BLaER1 treated with 17β-estradiol and CSF1 and Interleukin-3, amounts not matched to agents 10 nM and 100 nM (cell line): ENCODE measurements around the gene MARK2.

Source experiments
- H3K27ac ChIP-seq, 11 experiments: shearing (Covaris generic); formaldehyde crosslinking; 2 replicates each; pipeline ENCODE4 v1.8.1; 2022
- H3K27me3 ChIP-seq, 11 experiments: shearing (Covaris generic); formaldehyde crosslinking; 2 replicates each; pipeline ENCODE4 v1.8.1; 2022
- H3K36me3 ChIP-seq, 11 experiments: shearing (Covaris generic); formaldehyde crosslinking; 2 replicates each; pipeline ENCODE4 v1.8.1; 2022
- H3K4me1 ChIP-seq, 10 experiments: shearing (Covaris generic); formaldehyde crosslinking; 2 replicates each; pipeline ENCODE4 v1.8.1; 2022
- H3K4me2 ChIP-seq, 11 experiments: shearing (Covaris generic); formaldehyde crosslinking; 2 replicates each; pipeline ENCODE4 v1.8.1; 2022
- H3K4me3 ChIP-seq, 10 experiments: shearing (Covaris generic); formaldehyde crosslinking; 2 replicates each; pipeline ENCODE4 v1.8.1; 2022
- H3K9ac ChIP-seq, 11 experiments: shearing (Covaris generic); formaldehyde crosslinking; 2 replicates each; pipeline ENCODE4 v1.8.1; 2022
- H3K9me3 ChIP-seq, 11 experiments: shearing (Covaris generic); formaldehyde crosslinking; replicated peaks in 1 of 11; 2 replicates each; pipeline ENCODE4 v1.8.1; 2022
- H4K20me1 ChIP-seq, 11 experiments: shearing (Covaris generic); formaldehyde crosslinking; 2 replicates each; pipeline ENCODE4 v1.8.1; 2022
- Cebpa-rat ChIP-seq, 11 experiments: shearing (Covaris generic); IDR thresholded peaks; 2 replicates each; pipeline ENCODE4 v1.8.1; 2022

MARK2 gene

GRCh38 chr11:63884196-63884932 lies 45.5 kb downstream of the MARK2 start:
- no peak overlapping the region for H3K4me3 ChIP-seq
- peak overlapping the region in 6 of 11 experiments; percentile 61 to 83 (median 70); a peak in 9 of 22 replicates for H3K4me2 ChIP-seq
- H4K20me1 ChIP-seq, result peaks cover 94 to 100% (median 98%) of the 10 kb centered on the region in 11 experiments
- no peaks in the 10 kb centered on the region for H3K27me3 ChIP-seq
- H3K9ac ChIP-seq, result peak overlapping the region in 3 of 11 experiments; percentile 1 to 28 (median 17); a peak in 2 of 22 replicates
- peaks cover 3 to 52% (median 26%) of the 10 kb centered on the region in 11 experiments; a peak in 19 of 22 replicates for H3K36me3 ChIP-seq
- no peaks in the 10 kb centered on the region for H3K9me3 ChIP-seq
- peak overlapping the region in 3 of 11 experiments; percentile 11 to 53 (median 28); a peak in 4 of 22 replicates for H3K27ac ChIP-seq
- peaks cover 73 to 100% (median 95%) of the 10 kb centered on the region in 10 experiments for H3K4me1 ChIP-seq
- no peak for TF ChIP-seq Cebpa-rat (IDR thresholded peaks at IDR 0.05)

- H3K4me1 ChIP-seq, result peaks cover 56 to 100% (median 86%) of the 10 kb centered on the region in 10 experiments
- peak overlapping the region; percentile 56 to 76 (median 66); a peak in 20 of 22 replicates for H3K9ac ChIP-seq
- H4K20me1 ChIP-seq, result peaks cover 94 to 100% (median 98%) of the 10 kb centered on the region in 11 experiments
- H3K27ac ChIP-seq, result peak overlapping the region; percentile 17 to 86 (median 76); a peak in 21 of 22 replicates
- H3K27me3 ChIP-seq, result no peaks in the 10 kb centered on the region
- peaks cover 16 to 67% (median 44%) of the 10 kb centered on the region in 11 experiments; a peak in 21 of 22 replicates for H3K36me3 ChIP-seq
- H3K9me3 ChIP-seq, result no peaks in the 10 kb centered on the region
- TF ChIP-seq Cebpa-rat (IDR thresholded peaks at IDR 0.05), result no peak
- H3K4me2 ChIP-seq, result peak overlapping the region; percentile 90 to 98 (median 94)
- H3K4me3 ChIP-seq, result peak overlapping the region in 8 of 10 experiments; percentile 11 to 65 (median 48); a peak in 12 of 20 replicates
These were observed 48.6 kb downstream of the MARK2 start for GRCh38 chr11:63887386-63887999.

- peaks cover 47 to 98% (median 76%) of the 10 kb centered on the region in 10 experiments for H3K4me1 ChIP-seq
- H3K9ac ChIP-seq, result peak overlapping the region; percentile 56 to 76 (median 68)
- peaks cover 94 to 100% (median 98%) of the 10 kb centered on the region in 11 experiments for H4K20me1 ChIP-seq
- H3K27ac ChIP-seq, result peak overlapping the region; percentile 44 to 86 (median 76)
- peak overlapping the region; percentile 90 to 98 (median 94) for H3K4me2 ChIP-seq
- H3K9me3 ChIP-seq, result peaks cover 0 to 4% (median 0%) of the 10 kb centered on the region in 11 experiments; a peak in 2 of 22 replicates
- H3K36me3 ChIP-seq, result peaks cover 20 to 75% (median 49%) of the 10 kb centered on the region in 11 experiments; a peak in 21 of 22 replicates
- TF ChIP-seq Cebpa-rat (IDR thresholded peaks at IDR 0.05), result peak in 9 of 11 experiments; percentile 33 to 87 (median 65); a peak in 12 of 22 replicates
- no peaks in the 10 kb centered on the region for H3K27me3 ChIP-seq
- peak overlapping the region; percentile 20 to 65 (median 47); a peak in 15 of 20 replicates for H3K4me3 ChIP-seq
These were observed 49.5 kb downstream of the MARK2 start for GRCh38 chr11:63888170-63889086.

- Histone ChIP-seq H3K4me1 (peaks cover 45 to 88% (median 69%) of the 10 kb centered on the region in 10 experiments), H3K36me3 (peaks cover 28 to 74% (median 55%) of the 10 kb centered on the region in 11 experiments), H4K20me1 (peaks cover 94 to 100% (median 98%) of the 10 kb centered on the region in 11 experiments), H3K4me2 (peak overlapping the region; percentile 90 to 98 (median 94)), H3K9ac (peak overlapping the region in 10 of 11 experiments; percentile 56 to 76 (median 69); a peak in 15 of 22 replicates), H3K4me3 (peak overlapping the region in 2 of 10 experiments; percentile 55 to 65; a peak in 1 of 20 replicates), H3K27ac (peak overlapping the region in 10 of 11 experiments; percentile 70 to 86 (median 76); a peak in 19 of 22 replicates), H3K27me3 (no peaks in the 10 kb centered on the region), H3K9me3 (peaks cover 0 to 6% (median 0%) of the 10 kb centered on the region in 11 experiments; a peak in 2 of 22 replicates)
- no peak for TF ChIP-seq Cebpa-rat (IDR thresholded peaks at IDR 0.05)
These were observed 50.4 kb downstream of the MARK2 start for GRCh38 chr11:63889344-63889743.

- no peak overlapping the region for H3K9ac ChIP-seq
- H3K4me2 ChIP-seq, result peak overlapping the region in 5 of 11 experiments; percentile 92 to 98 (median 97); a peak in 4 of 22 replicates
- no peak for TF ChIP-seq Cebpa-rat (IDR thresholded peaks at IDR 0.05)
- peaks cover 45 to 78% (median 62%) of the 10 kb centered on the region in 10 experiments for H3K4me1 ChIP-seq
- no peaks in the 10 kb centered on the region for H3K27me3 ChIP-seq
- peaks cover 94 to 100% (median 98%) of the 10 kb centered on the region in 11 experiments for H4K20me1 ChIP-seq
- peak overlapping the region in 2 of 11 experiments; percentile 76 to 77; a peak in 2 of 22 replicates for H3K27ac ChIP-seq
- H3K4me3 ChIP-seq, result no peak overlapping the region
- peaks cover 35 to 74% (median 55%) of the 10 kb centered on the region in 11 experiments for H3K36me3 ChIP-seq
- H3K9me3 ChIP-seq, result peaks cover 0 to 6% (median 0%) of the 10 kb centered on the region in 11 experiments; a peak in 2 of 22 replicates
These were observed 51.5 kb downstream of the MARK2 start for GRCh38 chr11:63890368-63890767.

- H3K9ac ChIP-seq, result no peak overlapping the region
- peak overlapping the region in 1 of 11 experiments; percentile 42; a peak in 1 of 22 replicates for H3K4me2 ChIP-seq
- H3K36me3 ChIP-seq, result peaks cover 52 to 80% (median 72%) of the 10 kb centered on the region in 11 experiments
- no peak overlapping the region for H3K27ac ChIP-seq
- no peak for TF ChIP-seq Cebpa-rat (IDR thresholded peaks at IDR 0.05)
- no peaks in the 10 kb centered on the region for H3K27me3 ChIP-seq
- no peak overlapping the region for H3K4me3 ChIP-seq
- H3K9me3 ChIP-seq, result peaks cover 0 to 6% (median 0%) of the 10 kb centered on the region in 11 experiments; a peak in 2 of 22 replicates
- H3K4me1 ChIP-seq, result peaks cover 32 to 60% (median 46%) of the 10 kb centered on the region in 10 experiments
- H4K20me1 ChIP-seq, result peaks cover 85 to 100% (median 98%) of the 10 kb centered on the region in 11 experiments
These were observed 53.3 kb downstream of the MARK2 start for GRCh38 chr11:63892228-63892627.

- TF ChIP-seq Cebpa-rat (IDR thresholded peaks at IDR 0.05), result no peak
- Histone ChIP-seq H3K4me3 (no peak overlapping the region), H3K4me2 (no peak overlapping the region), H3K9me3 (peaks cover 0 to 6% (median 0%) of the 10 kb centered on the region in 11 experiments; a peak in 2 of 22 replicates), H3K9ac (no peak overlapping the region), H3K27me3 (no peaks in the 10 kb centered on the region), H3K36me3 (peaks cover 63 to 91% (median 83%) of the 10 kb centered on the region in 11 experiments), H3K4me1 (peaks cover 21 to 48% (median 35%) of the 10 kb centered on the region in 10 experiments), H3K27ac (no peak overlapping the region), H4K20me1 (peaks cover 78 to 100% (median 98%) of the 10 kb centered on the region in 11 experiments)
These were observed 54.4 kb downstream of the MARK2 start for GRCh38 chr11:63893355-63893754.
